CD4-positive, alpha-beta T cell (primary cell): ENCODE results near the gene FAM227B. TPM values are rescaled to one million over a fixed set of nuclear protein-coding genes. Genes with fewer than 3 reads are reported as not detected.
"Not testable (repeated sequence)": the region's sequence is repeated elsewhere in the genome, so short reads cannot be mapped to it uniquely, and the experiment has no call there.

Source experiments
- ATAC-seq: fragments of 200-7000 bp; cut with Tn5 transposase; one replicate; pipeline ENCODE4 v1.10.0; 2022; ENCODE audit warnings: mild to moderate bottlenecking; ENCODE audit not compliant: poor library complexity
- CTCF ChIA-PET: fragments of 350-600 bp; sonication (Branson Sonifier 250); formaldehyde crosslinking; loops from one replicate; lab custom pipeline; 2021; ENCODE audit warnings: antibody characterized with exemption, inconsistent platforms; lab: Charles Lee
- POLR2A ChIA-PET: fragments of 350-600 bp; sonication (Branson Sonifier 250); formaldehyde crosslinking; loops from one replicate; lab custom pipeline; 2021; ENCODE audit warnings: antibody characterized with exemption, inconsistent platforms; lab: Charles Lee
- DNase-seq, 14 experiments: peaks; one replicate each; pipeline ENCODE4 v3.0.0-alpha.2; 2013 to 2020; ENCODE audit warnings: mixed read lengths in 2 of 14
- H3K27ac ChIP-seq, 2 donors: one replicate each; pipeline versions ENCODE4 v1.5.1 to v1.7.0; 2013; ENCODE audit warnings: low read length in 2 of 2, low read depth in 1 of 2, mild to moderate bottlenecking in 1 of 2
- H3K27me3 ChIP-seq, 2 experiments: 1 replicate in 1 of 2; 2 replicates in 1 of 2; pipeline versions ENCODE4 v1.6.1 to v1.7.0; 2013; ENCODE audit warnings: low read length in 2 of 2, control low read depth in 1 of 2, mild to moderate bottlenecking in 1 of 2, moderate library complexity in 1 of 2; ENCODE audit not compliant: insufficient read depth in 2 of 2, control insufficient read depth in 1 of 2
- H3K36me3 ChIP-seq: one replicate; pipeline ENCODE4 v1.6.1; 2013; ENCODE audit warnings: low read length, control low read depth; ENCODE audit not compliant: insufficient read depth
- H3K4me1 ChIP-seq: one replicate; pipeline ENCODE4 v1.6.1; 2013; ENCODE audit warnings: low read length, control low read depth; ENCODE audit not compliant: insufficient read depth
- H3K4me3 ChIP-seq: one replicate; pipeline ENCODE4 v1.5.1; 2013; ENCODE audit warnings: mild to moderate bottlenecking, low read length, moderate library complexity
- H3K9me3 ChIP-seq, 2 experiments: 1 replicate in 1 of 2; 2 replicates in 1 of 2; pipeline versions ENCODE4 v1.6.1 to v1.7.0; 2013; ENCODE audit warnings: low read length in 2 of 2, mild to moderate bottlenecking in 2 of 2, control low read depth in 1 of 2, moderate library complexity in 1 of 2; ENCODE audit not compliant: control insufficient read depth in 1 of 2, insufficient read depth in 1 of 2
- H3K27ac Mint-ChIP-seq: one replicate; pipeline ENCODE4 v1.8.0; 2020; ENCODE audit warnings: mixed read lengths
- H3K27me3 Mint-ChIP-seq: one replicate; pipeline ENCODE4 v1.8.0; 2021; ENCODE audit warnings: mixed read lengths
- H3K36me3 Mint-ChIP-seq: one replicate; pipeline ENCODE4 v1.8.0; 2021; ENCODE audit warnings: low read depth, mixed read lengths
- H3K4me1 Mint-ChIP-seq: one replicate; pipeline ENCODE4 v1.8.0; 2021; ENCODE audit warnings: low read depth, mixed read lengths
- H3K4me3 Mint-ChIP-seq: one replicate; pipeline ENCODE4 v1.8.0; 2020; ENCODE audit warnings: mild to moderate bottlenecking, mixed read lengths
- H3K9me3 Mint-ChIP-seq: one replicate; pipeline ENCODE4 v1.8.0; 2020; ENCODE audit warnings: mixed read lengths
- CTCF ChIP-seq: fragments of 200-600 bp; IDR thresholded peaks from one replicate; pipeline ENCODE4 v1.8.0; 2022; ENCODE audit warnings: antibody characterized with exemption, mild to moderate bottlenecking
- intact Hi-C, 2 experiments: fragments of 100-400 bp; cut with DNase I in 1 of 2; cut with micrococcal nuclease in 1 of 2; formaldehyde crosslinking; loops; one replicate each; pipeline versions ENCODE4 v1.15.1 to v1.9.0; 2023 to 2025; cut with DNase I, micrococcal nuclease
- total RNA-seq, 174 experiments: library from RNA in 2 of 174; stranded (reverse) in 2 of 174; gene quantifications; one replicate each; pipeline ENCODE4 v1.2.3 and lab custom pipeline; 2021 to 2026

The FAM227B gene
- total RNA-seq, 2 experiments from 2014 or later = 3.0 to 4.4 TPM

- H3K4me3 ChIP-seq, H3K9me3 Mint-ChIP-seq, H3K27me3 Mint-ChIP-seq, intact Hi-C loops, H3K36me3 Mint-ChIP-seq, H3K27me3 ChIP-seq, H3K4me1 Mint-ChIP-seq, ATAC-seq, POLR2A ChIA-PET, H3K27ac ChIP-seq, CTCF ChIA-PET, H3K9me3 ChIP-seq, H3K4me1 ChIP-seq, H3K27ac Mint-ChIP-seq, H3K36me3 ChIP-seq, H3K4me3 Mint-ChIP-seq: not testable (repeated sequence)
- peak in 6 of 14 experiments; percentile 1 to 32 (median 22) for DNase-seq
- TF ChIP-seq CTCF = peak; percentile 33
Observed at GRCh38 chr15:49471248-49471647, 149.4 kb downstream of the FAM227B start.

- no peak for ATAC-seq
- no peak for TF ChIP-seq CTCF
- Mint-ChIP-seq H3K36me3 (no peaks in the 10 kb centered on the region), H3K27ac (no peak overlapping the region), H3K9me3 (no peaks in the 10 kb centered on the region), H3K4me3 (no peak overlapping the region), H3K27me3 (no peaks in the 10 kb centered on the region), H3K4me1 (peaks cover 6% of the 10 kb centered on the region)
- Histone ChIP-seq H3K4me3 (no peak overlapping the region), H3K27me3 (no peaks in the 10 kb centered on the region), H3K4me1 (no peaks in the 10 kb centered on the region), H3K27ac (no peak overlapping the region), H3K9me3 (no peaks in the 10 kb centered on the region), H3K36me3 (no peaks in the 10 kb centered on the region)
- CTCF ChIA-PET = no interaction called here
- intact Hi-C loops = loop anchor here in 1 of 2 experiments (10.0 kb wide), 3 partner anchors 56 to 206 kb away; no protein-coding TSS in a partner anchor
- DNase-seq = no peak
- POLR2A ChIA-PET = no interaction called here
Observed at GRCh38 chr15:49468481-49468839, 152.2 kb downstream of the FAM227B start.

- Mint-ChIP-seq H3K27ac (no peak overlapping the region), H3K36me3 (no peaks in the 10 kb centered on the region), H3K4me1 (peaks cover 6% of the 10 kb centered on the region), H3K4me3 (no peak overlapping the region), H3K27me3 (no peaks in the 10 kb centered on the region), H3K9me3 (no peaks in the 10 kb centered on the region)
- Histone ChIP-seq H3K27ac (no peak overlapping the region), H3K36me3 (no peaks in the 10 kb centered on the region), H3K9me3 (no peaks in the 10 kb centered on the region), H3K27me3 (no peaks in the 10 kb centered on the region), H3K4me3 (no peak overlapping the region), H3K4me1 (no peaks in the 10 kb centered on the region)
- ATAC-seq (no peak), DNase-seq (no peak)
- ChIA-PET CTCF (no interaction called here), POLR2A (no interaction called here)
- intact Hi-C loops = loop anchor here in 1 of 2 experiments (10.0 kb wide), 3 partner anchors 57 to 207 kb away; no protein-coding TSS in a partner anchor
- no peak for TF ChIP-seq CTCF
Observed at GRCh38 chr15:49467746-49468480, 152.7 kb downstream of the FAM227B start.
